ENCODE results near the gene RNF11. TPM values are rescaled to one million over a fixed set of nuclear protein-coding genes. Genes with fewer than 3 reads are reported as not detected.

Gene RNF11
- total RNA-seq, 1 experiment from 2014 or later = 55.8 TPM

- no peaks in the 10 kb centered on the region for H3K9me3 Mint-ChIP-seq
These were observed 46.5 kb upstream of the RNF11 start for GRCh38 chr1:51189421-51190073.

More at GRCh38 chr1:51189421-51190073, 46.5 kb upstream of the RNF11 start:
- Histone ChIP-seq H3K79me1 (ENCODE audit: insufficient read depth, low read depth, low read length, poor library complexity, severe bottlenecking) (no peaks in the 10 kb centered on the region), H2BK12ac (ENCODE audit: insufficient read length, low read depth, low read length) (no peak overlapping the region), H2BK5ac (ENCODE audit: insufficient read length, low read length) (no peak overlapping the region), H3K4me1 (ENCODE audit: insufficient read depth, low read length) (no peaks in the 10 kb centered on the region), H3K18ac (ENCODE audit: insufficient read length, low read depth, low read length) (no peak overlapping the region), H3K4ac (ENCODE audit: low read depth, low read length) (no peak overlapping the region), H3K9me3 (ENCODE audit: control insufficient read depth, low read depth, low read length) (no peaks in the 10 kb centered on the region), H3K27me3 (ENCODE audit: insufficient read depth, low read length) (no peaks in the 10 kb centered on the region), H2BK20ac (ENCODE audit: low read depth, low read length, poor library complexity, severe bottlenecking) (no peak overlapping the region), H2BK15ac (ENCODE audit: low read depth, low read length) (no peak overlapping the region), H4K8ac (replicated peaks; ENCODE audit: insufficient read length, low read depth, low read length) (no peak overlapping the region), H3K14ac (ENCODE audit: insufficient read depth, low read length) (no peak overlapping the region), H3K23me2 (ENCODE audit: insufficient read length, low read depth, low read length, poor library complexity, severe bottlenecking) (no peaks in the 10 kb centered on the region), H4K20me1 (ENCODE audit: control insufficient read depth, insufficient read depth, insufficient read length) (no peaks in the 10 kb centered on the region), H3T11ph (ENCODE audit: low read length) (no peak overlapping the region), H4K5ac (ENCODE audit: insufficient read length, low read depth, low read length) (no peak overlapping the region), H3K9ac (ENCODE audit: extremely low read depth, insufficient read length, low read length) (no peak overlapping the region), H3K4me2 (ENCODE audit: insufficient read depth, insufficient read length, low read length) (no peak overlapping the region), H3K23ac (ENCODE audit: insufficient read length, low read depth, low read length) (no peak overlapping the region), H4K91ac (ENCODE audit: insufficient read length, low read depth, low read length) (no peak overlapping the region), H3K27ac (ENCODE audit: insufficient read length, low read depth, low read length) (no peak overlapping the region), H3K56ac (ENCODE audit: insufficient read length, low read depth, low read length) (no peak overlapping the region), H3K79me2 (ENCODE audit: insufficient read depth, low read length) (no peaks in the 10 kb centered on the region), H2BK120ac (ENCODE audit: low read depth, low read length, poor library complexity, severe bottlenecking) (no peak overlapping the region), H2AK5ac (ENCODE audit: insufficient read length, low read length) (no peak overlapping the region), H2AFZ (ENCODE audit: low read length) (no peak overlapping the region)
- Mint-ChIP-seq H3K4me1 (no peaks in the 10 kb centered on the region), H3K36me3 (ENCODE audit: insufficient read depth in 1 of 3, low read depth in 3 of 3) (no peaks in the 10 kb centered on the region), H3K4me3 (no peak overlapping the region), H3K27ac (no peak overlapping the region; a peak in 1 of 7 replicates), H3K27me3 (ENCODE audit: low read depth) (no peaks in the 10 kb centered on the region)
- TF ChIP-seq, protein P1, sequence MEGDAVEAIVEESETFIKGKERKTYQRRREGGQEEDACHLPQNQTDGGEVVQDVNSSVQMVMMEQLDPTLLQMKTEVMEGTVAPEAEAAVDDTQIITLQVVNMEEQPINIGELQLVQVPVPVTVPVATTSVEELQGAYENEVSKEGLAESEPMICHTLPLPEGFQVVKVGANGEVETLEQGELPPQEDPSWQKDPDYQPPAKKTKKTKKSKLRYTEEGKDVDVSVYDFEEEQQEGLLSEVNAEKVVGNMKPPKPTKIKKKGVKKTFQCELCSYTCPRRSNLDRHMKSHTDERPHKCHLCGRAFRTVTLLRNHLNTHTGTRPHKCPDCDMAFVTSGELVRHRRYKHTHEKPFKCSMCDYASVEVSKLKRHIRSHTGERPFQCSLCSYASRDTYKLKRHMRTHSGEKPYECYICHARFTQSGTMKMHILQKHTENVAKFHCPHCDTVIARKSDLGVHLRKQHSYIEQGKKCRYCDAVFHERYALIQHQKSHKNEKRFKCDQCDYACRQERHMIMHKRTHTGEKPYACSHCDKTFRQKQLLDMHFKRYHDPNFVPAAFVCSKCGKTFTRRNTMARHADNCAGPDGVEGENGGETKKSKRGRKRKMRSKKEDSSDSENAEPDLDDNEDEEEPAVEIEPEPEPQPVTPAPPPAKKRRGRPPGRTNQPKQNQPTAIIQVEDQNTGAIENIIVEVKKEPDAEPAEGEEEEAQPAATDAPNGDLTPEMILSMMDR (conservative IDR thresholded peaks at IDR 0.05) = peak; percentile 96
- WGBS (ENCODE audit: extremely low coverage, insufficient read length, low lambda C conversion rate) = no CpG with 5 or more reads among the region's 2 CpGs
- DNase-seq = no peak

All from H9 (cell line).